Gastroesophageal sphincter (tissue), 4 donors: ENCODE results near the gene SH3RF2. TPM values are rescaled to one million over a fixed set of nuclear protein-coding genes. Genes with fewer than 3 reads are reported as not detected.
"Not testable (repeated sequence)": the region's sequence is repeated elsewhere in the genome, so short reads cannot be mapped to it uniquely, and the experiment has no call there.

Experiments used
- ATAC-seq: fragments of 150-250 bp; one replicate; pipeline ENCODE4 v1.9.1; 2016; ENCODE audit warnings: mild to moderate bottlenecking, moderate library complexity
- H3K27ac ChIP-seq, 4 donors: fragments of 200-600 bp; sonication (generic) in 3 of 4; 1 replicate in 3 of 4; 2 replicates in 1 of 4; pipeline ENCODE4 v1.5.1; 2016 to 2019
- H3K27me3 ChIP-seq: fragments of 200-600 bp; sonication (generic); one replicate; pipeline ENCODE4 v1.5.1; 2019
- H3K36me3 ChIP-seq, 2 donors: fragments of 200-600 bp; sonication (generic); one replicate each; pipeline ENCODE4 v1.5.1; 2019; ENCODE audit warnings: control low read depth in 1 of 2
- H3K4me1 ChIP-seq, 3 donors: fragments of 200-600 bp; sonication (generic); 1 replicate in 2 of 3; 2 replicates in 1 of 3; pipeline ENCODE4 v1.5.1; 2016 to 2019; ENCODE audit warnings: control low read depth in 2 of 3
- H3K4me3 ChIP-seq, 2 donors: fragments of 200-600 bp; sonication (generic); one replicate each; pipeline ENCODE4 v1.5.1; 2019; ENCODE audit warnings: mild to moderate bottlenecking in 1 of 2, moderate library complexity in 1 of 2
- H3K9me3 ChIP-seq, 3 donors: fragments of 200-600 bp; sonication (generic); one replicate each; pipeline ENCODE4 v1.5.1; 2017 to 2019; ENCODE audit warnings: control low read depth in 2 of 3
- CTCF ChIP-seq, 4 experiments: fragments of 200-600 bp in 2 of 4; fragments of 450-650 bp in 2 of 4; sonication (generic) in 1 of 4; IDR thresholded peaks; one replicate each; pipeline ENCODE4 v1.5.1; 2017 to 2019; ENCODE audit warnings: antibody characterized with exemption in 4 of 4, mild to moderate bottlenecking in 2 of 4, moderate library complexity in 2 of 4
- EP300 ChIP-seq: sonication (generic); formaldehyde crosslinking; IDR thresholded peaks from one replicate; pipeline ENCODE4 v1.6.1; 2017; ENCODE audit warnings: antibody characterized with exemption, mild to moderate bottlenecking
- POLR2A ChIP-seq, 2 donors: fragments of 450-650 bp; IDR thresholded peaks; one replicate each; pipeline ENCODE4 v1.6.1; 2017; ENCODE audit warnings: antibody characterized with exemption in 2 of 2, mild to moderate bottlenecking in 2 of 2, moderate library complexity in 1 of 2
- POLR2AphosphoS5 ChIP-seq: sonication (generic); formaldehyde crosslinking; IDR thresholded peaks from one replicate; pipeline ENCODE4 v1.6.1; 2017; ENCODE audit warnings: antibody characterized with exemption
- WGBS, 2 donors: methylation state at CpG; one replicate each; pipeline ENCODE4 v1.1.5; 2018; ENCODE audit warnings: low coverage in 1 of 2; 5-methylcytosine and 5-hydroxymethylcytosine counted together
- total RNA-seq, 4 donors: library from RNA; depleted of rRNA; stranded (reverse); fragments of >200 nt; gene quantifications; one replicate each; pipeline ENCODE4 v1.1.0, GENCODE V29; 2016

The SH3RF2 gene
- total RNA-seq, 4 donors from 2014 or later = 0.27 to 5.2 (median 1.0) TPM

GRCh38 chr5:145989428-145989827 is 53.0 kb downstream of the SH3RF2 start:
- Histone ChIP-seq H3K27ac (no peak overlapping the region), H3K27me3 (peaks cover 4% of the 10 kb centered on the region), H3K36me3 (no peaks in the 10 kb centered on the region), H3K9me3 (peaks cover 0 to 11% (median 0%) of the 10 kb centered on the region in 3 donors), H3K4me1 (no peaks in the 10 kb centered on the region), H3K4me3 (no peak overlapping the region)
- WGBS, 2 donors = 80 to 92% methylated on average over 2 of the region's 2 CpGs
- no peak for ATAC-seq
- TF ChIP-seq EP300 (no peak), POLR2A (IDR thresholded peaks at IDR 0.05) (no peak), CTCF (IDR thresholded peaks at IDR 0.05) (no peak), POLR2AphosphoS5 (no peak)

- 95% methylated on average over 2 of the region's 2 CpGs; no CpG with 5 or more reads in 1 of the 2 donors for WGBS, 2 donors
- no peak for ATAC-seq
These were observed 53.8 kb downstream of the SH3RF2 start for GRCh38 chr5:145990170-145990569.

GRCh38 chr5:145991044-145991575 is 54.7 kb downstream of the SH3RF2 start:
- Histone ChIP-seq H3K27ac (no peak overlapping the region), H3K27me3 (no peaks in the 10 kb centered on the region), H3K4me3 (no peak overlapping the region), H3K4me1 (no peaks in the 10 kb centered on the region), H3K36me3 (no peaks in the 10 kb centered on the region), H3K9me3 (peaks cover 0 to 11% (median 0%) of the 10 kb centered on the region in 3 donors)
- ATAC-seq = no peak
- no peak for TF ChIP-seq CTCF (IDR thresholded peaks at IDR 0.05)
- TF ChIP-seq EP300 = no peak
- TF ChIP-seq POLR2A (IDR thresholded peaks at IDR 0.05) = no peak
- TF ChIP-seq POLR2AphosphoS5 = no peak
- WGBS, 2 donors = 61 to 70% methylated on average over 3 of the region's 3 CpGs

More at GRCh38 chr5:145990170-145990569, 53.8 kb downstream of the SH3RF2 start:
- no peak for TF ChIP-seq EP300
- TF ChIP-seq POLR2A (IDR thresholded peaks at IDR 0.05) = no peak
- no peak for TF ChIP-seq CTCF (IDR thresholded peaks at IDR 0.05)
- TF ChIP-seq POLR2AphosphoS5 = no peak
- H3K4me1 ChIP-seq = no peaks in the 10 kb centered on the region
- peaks cover 0 to 11% (median 0%) of the 10 kb centered on the region in 3 donors for H3K9me3 ChIP-seq
- H3K27ac ChIP-seq = no peak overlapping the region
- H3K36me3 ChIP-seq = no peaks in the 10 kb centered on the region
- no peak overlapping the region for H3K4me3 ChIP-seq
- H3K27me3 ChIP-seq = no peaks in the 10 kb centered on the region

DNA sequence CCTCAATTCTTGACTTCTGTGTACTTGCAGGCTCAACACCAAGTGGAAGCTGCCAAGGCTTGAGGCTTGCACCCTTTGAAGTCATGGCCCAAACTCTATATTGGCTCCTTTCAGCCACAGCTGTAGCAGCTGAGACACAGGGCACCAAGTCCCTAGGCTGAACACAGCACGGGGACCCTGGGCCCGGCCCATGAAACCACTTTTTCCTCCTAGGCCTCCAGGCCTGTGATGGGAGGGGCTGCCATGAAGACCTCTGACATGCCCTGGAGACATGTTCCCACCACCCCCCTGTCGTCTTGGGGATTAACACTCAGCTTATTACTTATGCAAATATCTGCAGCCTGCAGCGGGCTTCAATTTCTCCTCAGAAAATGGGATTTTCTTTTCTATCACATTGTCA is 57.2 kb downstream of the SH3RF2 start:
- peaks cover 0 to 11% (median 0%) of the 10 kb centered on the region in 3 donors for H3K9me3 ChIP-seq
- WGBS, 2 donors = 95 to 100% methylated on average over 2 to 4 of the region's 4 CpGs
- H3K27me3 ChIP-seq, H3K4me1 ChIP-seq, H3K27ac ChIP-seq, ATAC-seq, H3K36me3 ChIP-seq, H3K4me3 ChIP-seq: not testable (repeated sequence)

- no peak overlapping the region for H3K27ac ChIP-seq
- H3K9me3 ChIP-seq = peaks cover 0 to 11% (median 0%) of the 10 kb centered on the region in 3 donors
- no peak for ATAC-seq
- 27 to 58% methylated on average over 5 to 6 of the region's 6 CpGs for WGBS, 2 donors
- no peak overlapping the region for H3K4me3 ChIP-seq
- H3K36me3 ChIP-seq = no peaks in the 10 kb centered on the region
- no peaks in the 10 kb centered on the region for H3K27me3 ChIP-seq
- TF ChIP-seq EP300 = no peak
- TF ChIP-seq POLR2AphosphoS5 = no peak
- TF ChIP-seq POLR2A (IDR thresholded peaks at IDR 0.05) = no peak
- TF ChIP-seq CTCF (IDR thresholded peaks at IDR 0.05) = no peak
- no peaks in the 10 kb centered on the region for H3K4me1 ChIP-seq
These were observed 59.8 kb downstream of the SH3RF2 start for GRCh38 chr5:145996135-145996534.
